ENCODE data around the gene DISC1. TPM values are rescaled to one million over a fixed set of nuclear protein-coding genes. Genes with fewer than 3 reads are reported as not detected.

DISC1 gene
- total and polyA plus RNA-seq, 11 donors, result 0.76 to 12.8 (median 4.3) TPM

GRCh38 chr1:231953660-231954059, 327.1 kb downstream of the DISC1 start:
- intact Hi-C loops (cut with DNase I), result no loop called here
- no peak overlapping the region for H3K27ac ChIP-seq
- no peaks in the 10 kb centered on the region for H3K27me3 ChIP-seq
- no peaks in the 10 kb centered on the region for H3K36me3 ChIP-seq
- WGBS, 4 donors, result 84 to 91% (median 88%) methylated on average over 6 of the region's 6 CpGs
- no peak overlapping the region for H3K4me3 ChIP-seq
- TF ChIP-seq CTCF (IDR thresholded peaks at IDR 0.05) (no peak), POLR2A (IDR thresholded peaks at IDR 0.05) (no peak)
- peaks cover 0 to 8% (median 0%) of the 10 kb centered on the region in 12 donors for H3K9me3 ChIP-seq
- H3K4me1 ChIP-seq, result peaks cover 0 to 15% (median 5%) of the 10 kb centered on the region in 12 donors
- DNase-seq (no peak), ATAC-seq (no peak)

- Histone ChIP-seq H3K4me3 (no peak overlapping the region), H3K27me3 (no peaks in the 10 kb centered on the region), H3K4me1 (peaks cover 0 to 12% (median 2%) of the 10 kb centered on the region in 12 donors), H3K36me3 (peaks cover 0 to 5% (median 0%) of the 10 kb centered on the region in 9 donors), H3K27ac (no peak overlapping the region), H3K9me3 (peaks cover 0 to 8% (median 0%) of the 10 kb centered on the region in 12 donors)
- ATAC-seq, result no peak
- 93 to 99% (median 98%) methylated on average over 3 of the region's 3 CpGs for WGBS, 4 donors
- DNase-seq, result no peak
- TF ChIP-seq CTCF (IDR thresholded peaks at IDR 0.05), result no peak
- no peak for TF ChIP-seq POLR2A (IDR thresholded peaks at IDR 0.05)
- intact Hi-C loops (cut with DNase I), result no loop called here
Observed at GRCh38 chr1:231954751-231955150, 328.2 kb downstream of the DISC1 start.

GRCh38 chr1:231957359-231957758, 330.8 kb downstream of the DISC1 start:
- intact Hi-C loops (cut with DNase I), result no loop called here
- WGBS, 4 donors, result 86 to 93% (median 89%) methylated on average over 1 of the region's 1 CpG

GRCh38 chr1:231958448-231958847, 331.9 kb downstream of the DISC1 start:
- intact Hi-C loops (cut with DNase I), result no loop called here
- Histone ChIP-seq H3K4me1 (peaks cover 0 to 7% (median 0%) of the 10 kb centered on the region in 12 donors), H3K4me3 (no peak overlapping the region), H3K27ac (no peak overlapping the region), H3K36me3 (peaks cover 0 to 9% (median 0%) of the 10 kb centered on the region in 9 donors), H3K9me3 (peaks cover 0 to 8% (median 0%) of the 10 kb centered on the region in 12 donors), H3K27me3 (no peaks in the 10 kb centered on the region)
- ATAC-seq, result peak in 2 of 4 donors; percentile 31 to 43
- TF ChIP-seq POLR2A (IDR thresholded peaks at IDR 0.05) (no peak), CTCF (IDR thresholded peaks at IDR 0.05) (no peak)
- WGBS, 4 donors, result 48 to 54% (median 52%) methylated on average over 4 of the region's 4 CpGs
- no peak for DNase-seq

More at GRCh38 chr1:231957359-231957758, 330.8 kb downstream of the DISC1 start:
- DNase-seq (no peak), ATAC-seq (no peak)
- Histone ChIP-seq H3K9me3 (peaks cover 0 to 8% (median 0%) of the 10 kb centered on the region in 12 donors), H3K27me3 (no peaks in the 10 kb centered on the region), H3K27ac (no peak overlapping the region), H3K36me3 (peaks cover 0 to 9% (median 0%) of the 10 kb centered on the region in 9 donors), H3K4me1 (peaks cover 0 to 7% (median 0%) of the 10 kb centered on the region in 12 donors), H3K4me3 (no peak overlapping the region)
- TF ChIP-seq POLR2A (IDR thresholded peaks at IDR 0.05) (no peak), CTCF (IDR thresholded peaks at IDR 0.05) (no peak)
